ENCODE results near the gene FAM3A.

Gene FAM3A

DNA sequence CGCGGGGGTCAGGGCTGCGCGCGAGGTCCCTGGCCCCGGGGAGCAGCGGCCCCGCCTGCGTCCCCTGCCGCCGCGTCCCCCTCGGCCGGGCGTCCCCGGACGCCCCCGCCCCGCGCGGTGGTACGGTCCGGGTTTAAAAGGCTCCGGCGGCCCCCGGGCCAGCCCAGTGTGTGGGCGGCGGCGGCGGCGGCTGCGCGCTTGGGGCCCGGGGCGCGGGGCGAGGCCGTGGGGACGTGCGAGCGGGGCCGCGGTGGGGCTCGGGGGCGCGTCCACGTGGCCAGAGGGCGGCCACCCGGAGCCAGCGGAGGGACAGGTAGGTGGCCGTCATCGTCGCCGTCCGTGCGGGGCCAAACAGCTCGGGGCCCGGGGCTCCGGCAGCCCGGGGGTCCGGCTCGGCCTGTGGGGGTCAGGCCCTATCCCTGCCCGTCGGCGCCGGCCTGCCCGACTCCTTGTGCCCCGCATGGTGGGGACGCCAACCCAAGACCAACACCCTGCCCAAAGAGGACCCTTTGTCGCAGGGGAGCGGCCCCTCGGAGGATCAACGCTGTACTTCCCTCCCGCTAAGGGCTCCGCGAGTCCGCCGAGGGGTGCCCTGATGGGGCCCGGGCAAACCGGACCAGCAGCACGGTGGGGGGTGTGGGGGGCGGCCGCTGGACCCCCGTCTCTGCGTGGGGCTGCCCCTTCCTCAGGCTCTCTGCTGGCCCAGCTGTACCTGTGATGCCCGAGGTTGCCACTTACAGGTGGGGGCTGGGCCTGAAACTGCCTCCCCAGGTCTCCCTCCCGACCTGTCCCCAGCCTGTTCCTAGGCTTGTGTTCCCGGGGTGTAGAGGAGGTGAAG is 57.7 kb downstream of the FAM3A start, which contains the start of gene PLXNA3:
Gene PLXNA3, plus strand, starts transcription at position 166 of the 838 bp plus-strand sequence. CDS start 1,903 bp downstream, outside the sequence.
- no peaks in the 10 kb centered on the region for H3K9me3 Mint-ChIP-seq
- peaks cover 4% of the 10 kb centered on the region for H3K36me3 Mint-ChIP-seq (ENCODE audit: low read depth)
- no peaks in the 10 kb centered on the region for H3K27me3 Mint-ChIP-seq (ENCODE audit: low read depth)
- peaks cover 7% of the 10 kb centered on the region for H3K4me1 Mint-ChIP-seq (ENCODE audit: low read depth)
- peak within 1 kb of the TSS; percentile 97 for H3K27ac Mint-ChIP-seq
- peak within 1 kb of the TSS; percentile 98 for H3K4me3 Mint-ChIP-seq

- H3K27ac Mint-ChIP-seq, result peak overlapping the region; percentile 97
- peaks cover 7% of the 10 kb centered on the region for H3K36me3 Mint-ChIP-seq (ENCODE audit: low read depth)
- H3K27me3 Mint-ChIP-seq (ENCODE audit: low read depth), result no peaks in the 10 kb centered on the region
- H3K4me1 Mint-ChIP-seq (ENCODE audit: low read depth), result peaks cover 7% of the 10 kb centered on the region
- peak overlapping the region; percentile 98 for H3K4me3 Mint-ChIP-seq
- no peaks in the 10 kb centered on the region for H3K9me3 Mint-ChIP-seq
Observed at GRCh38 chrX:154457491-154458115, 58.4 kb downstream of the FAM3A start.
